Smooth muscle cell (in vitro differentiated cells): ENCODE data around the gene ELOVL2. TPM values are rescaled to one million over a fixed set of nuclear protein-coding genes. Genes with fewer than 3 reads are reported as not detected.

Experiments
- DNase-seq: peaks from one replicate; lab custom pipeline; 2025; ENCODE audit not compliant: unreplicated experiment; lab: John Stamatoyannopoulos, UW
- H2AFZ ChIP-seq: fragments of 200-600 bp; sonication (generic); 2 replicates; pipeline ENCODE4 v1.6.0; 2016; ENCODE audit warnings: antibody characterized with exemption, low read depth, mild to moderate bottlenecking
- H3F3A ChIP-seq: fragments of 200-600 bp; sonication (generic); 2 replicates; pipeline ENCODE4 v1.6.0; 2017; ENCODE audit warnings: antibody characterized with exemption, low read depth
- H3K27ac ChIP-seq: fragments of 200-600 bp; sonication (generic); 2 replicates; pipeline ENCODE4 v1.5.1; 2016; ENCODE audit warnings: low read depth, mild to moderate bottlenecking
- H3K27me3 ChIP-seq: fragments of 200-600 bp; sonication (generic); 2 replicates; pipeline ENCODE4 v1.6.1; 2016; ENCODE audit warnings: low read depth, mild to moderate bottlenecking
- H3K36me3 ChIP-seq: fragments of 200-600 bp; sonication (generic); 2 replicates; pipeline ENCODE4 v1.5.1; 2016; ENCODE audit warnings: low read depth
- H3K4me1 ChIP-seq: fragments of 200-600 bp; sonication (generic); 2 replicates; pipeline ENCODE4 v1.5.1; 2016; ENCODE audit warnings: low read depth
- H3K4me2 ChIP-seq: fragments of 200-600 bp; sonication (generic); 2 replicates; pipeline ENCODE4 v1.6.0; 2016; ENCODE audit warnings: mild to moderate bottlenecking
- H3K4me3 ChIP-seq: fragments of 200-600 bp; sonication (generic); 2 replicates; pipeline ENCODE4 v1.5.1; 2016; ENCODE audit warnings: mild to moderate bottlenecking
- H3K79me2 ChIP-seq: fragments of 200-600 bp; sonication (generic); 2 replicates; pipeline ENCODE4 v1.6.0; 2016; ENCODE audit warnings: low read depth, mild to moderate bottlenecking
- H3K9ac ChIP-seq: fragments of 200-600 bp; sonication (generic); 2 replicates; pipeline ENCODE4 v1.6.0; 2016; ENCODE audit warnings: low read depth
- H3K9me3 ChIP-seq: fragments of 200-600 bp; sonication (generic); replicated peaks from 2 replicates; pipeline ENCODE4 v1.5.1; 2016; ENCODE audit warnings: low read depth
- H4K20me1 ChIP-seq: fragments of 200-600 bp; sonication (generic); 2 replicates; pipeline ENCODE4 v1.6.0; 2016; ENCODE audit warnings: low read depth
- CTCF ChIP-seq: fragments of 200-600 bp; sonication (generic); IDR thresholded peaks from 2 replicates; pipeline ENCODE4 v1.5.1; 2017; ENCODE audit warnings: borderline replicate concordance, mild to moderate bottlenecking, antibody characterized with exemption; ENCODE audit not compliant: insufficient read depth, poor library complexity, severe bottlenecking
- WGBS: methylation state at CpG from one replicate; pipeline ENCODE4 v1.1.7; 2016; ENCODE audit warnings: low lambda C conversion rate; 5-methylcytosine and 5-hydroxymethylcytosine counted together
- polyA plus RNA-seq: library from polyadenylated mRNA; unstranded; fragments of >200 nt; fragmentation: Nextera tagmentation; extraction: Ambion mirVana; gene quantifications from 2 replicates; pipeline ENCODE4 v1.2.1, GENCODE V29; 2016
- total RNA-seq: library from RNA; depleted of rRNA; stranded (reverse); fragments of >200 nt; gene quantifications from 2 replicates; pipeline ENCODE4 v1.2.3, GENCODE V29; 2014

Gene ELOVL2
- total and polyA plus RNA-seq, 2 experiments from 2014 or later = 15.9 to 28.9 TPM

DNA sequence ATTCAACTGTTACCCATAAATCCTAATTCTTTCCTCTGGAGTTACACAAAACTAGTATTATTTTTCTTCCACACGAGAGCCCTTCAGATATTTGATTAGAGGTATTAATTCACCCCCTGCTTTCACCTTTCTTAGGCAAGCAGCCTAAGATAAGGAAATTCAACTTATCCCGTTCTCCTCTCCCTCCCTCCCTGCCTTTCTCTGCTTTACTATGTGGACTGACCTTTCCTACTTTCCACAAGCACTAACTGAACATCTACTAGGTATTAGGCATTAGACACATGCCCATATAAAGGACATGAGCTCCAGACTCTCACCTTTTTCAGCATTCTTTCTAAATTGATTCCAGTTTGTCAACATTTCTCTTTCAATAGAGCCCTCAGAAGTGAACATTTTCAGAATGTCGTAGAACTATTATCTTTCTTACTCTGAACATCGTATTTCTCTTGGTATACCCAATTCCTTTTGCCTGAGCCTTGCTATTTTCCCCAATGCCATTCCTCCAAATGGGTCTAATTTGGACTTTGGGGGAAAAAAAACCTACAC lies 16.5 kb downstream of the ELOVL2 start:
- Histone ChIP-seq H3K9me3 (no peaks in the 10 kb centered on the region), H3K36me3 (no peaks in the 10 kb centered on the region), H3F3A (no peaks in the 10 kb centered on the region), H3K27me3 (no peaks in the 10 kb centered on the region), H3K4me1 (peaks cover 31% of the 10 kb centered on the region), H3K4me2 (no peak overlapping the region), H3K27ac (no peak overlapping the region), H3K9ac (no peak overlapping the region), H3K4me3 (no peak overlapping the region), H2AFZ (no peak overlapping the region), H4K20me1 (no peaks in the 10 kb centered on the region), H3K79me2 (peaks cover 10% of the 10 kb centered on the region)
- WGBS = 81% methylated on average over 4 of the region's 4 CpGs
- no peak for TF ChIP-seq CTCF
- no peak for DNase-seq

DNA sequence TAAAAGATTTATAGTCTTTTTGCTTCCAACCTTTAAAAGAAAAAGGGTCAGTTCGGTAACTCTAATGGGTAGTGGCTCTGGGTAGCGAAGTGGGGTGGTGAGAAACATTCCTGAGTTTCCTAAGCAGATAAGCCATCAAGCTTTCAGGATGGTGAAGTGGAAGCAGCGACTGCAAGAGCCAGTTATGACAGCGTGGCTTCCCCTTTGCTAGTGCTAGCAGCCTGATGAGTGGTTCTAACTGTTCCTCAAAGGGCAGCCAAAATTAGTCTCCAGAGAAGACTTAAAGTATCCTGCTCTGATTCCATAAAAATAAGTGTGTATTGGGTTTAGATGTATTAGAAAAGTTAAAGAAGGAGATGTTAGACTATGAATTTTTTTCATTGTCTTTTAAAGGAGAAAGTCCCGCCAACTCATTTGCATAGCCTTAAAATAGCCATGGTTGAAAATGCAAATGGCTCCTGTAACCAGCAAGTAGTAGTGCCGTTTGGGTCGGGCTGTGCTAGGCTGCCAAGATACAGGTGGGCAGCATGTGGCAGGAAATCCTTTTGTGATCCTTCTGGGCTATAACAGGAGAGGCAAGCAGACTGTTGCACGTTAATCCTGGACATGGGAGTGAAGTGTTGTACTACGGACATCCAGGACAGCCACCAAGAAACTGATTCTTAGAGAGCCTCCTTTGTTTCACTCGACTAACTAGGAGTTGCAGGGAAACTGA lies 18.0 kb downstream of the ELOVL2 start:
- TF ChIP-seq CTCF = no peak
- Histone ChIP-seq H3K27ac (no peak overlapping the region), H3K9me3 (no peaks in the 10 kb centered on the region), H3K27me3 (no peaks in the 10 kb centered on the region), H3F3A (no peaks in the 10 kb centered on the region), H3K4me3 (peak overlapping the region; percentile 0), H3K4me1 (peaks cover 34% of the 10 kb centered on the region), H3K79me2 (peaks cover 4% of the 10 kb centered on the region), H3K36me3 (no peaks in the 10 kb centered on the region), H2AFZ (peak overlapping the region; percentile 6), H3K9ac (no peak overlapping the region), H4K20me1 (no peaks in the 10 kb centered on the region), H3K4me2 (peak overlapping the region; percentile 64)
- DNase-seq = no peak
- WGBS = 16% methylated on average over 10 of the region's 10 CpGs

GRCh38 chr6:11025130-11025529 lies 19.0 kb downstream of the ELOVL2 start:
- Histone ChIP-seq H3K79me2 (no peaks in the 10 kb centered on the region), H3K27me3 (no peaks in the 10 kb centered on the region), H2AFZ (no peak overlapping the region), H3K4me1 (peaks cover 37% of the 10 kb centered on the region), H3K27ac (no peak overlapping the region), H3K9me3 (no peaks in the 10 kb centered on the region), H3K4me2 (no peak overlapping the region), H3K4me3 (no peak overlapping the region), H3K9ac (no peak overlapping the region), H4K20me1 (no peaks in the 10 kb centered on the region), H3K36me3 (no peaks in the 10 kb centered on the region), H3F3A (no peaks in the 10 kb centered on the region)
- no peak for DNase-seq
- 95% methylated on average over 3 of the region's 3 CpGs for WGBS
- TF ChIP-seq CTCF = no peak

DNA sequence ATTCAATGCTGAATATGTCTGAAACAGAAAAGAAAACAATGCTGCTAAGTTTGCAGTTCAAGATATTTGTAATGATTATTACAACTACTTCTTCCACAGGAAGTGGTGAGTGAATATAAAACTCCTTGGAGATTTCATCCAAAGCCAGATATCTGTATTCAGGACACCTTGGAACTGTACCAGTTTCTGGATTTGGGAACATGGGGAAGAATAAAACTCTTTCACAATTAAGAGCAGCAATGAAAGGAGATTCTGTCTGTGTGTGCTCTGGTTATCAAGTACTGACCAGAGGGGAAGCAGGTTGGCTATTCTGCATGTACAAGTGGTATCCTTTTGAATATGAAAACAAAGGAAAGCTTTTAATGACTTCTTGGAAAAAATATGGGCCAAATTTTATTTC lies 21.1 kb downstream of the ELOVL2 start:
- peaks cover 29% of the 10 kb centered on the region for H3K4me1 ChIP-seq
- H3K79me2 ChIP-seq = no peaks in the 10 kb centered on the region
- no peaks in the 10 kb centered on the region for H3F3A ChIP-seq
- no peak overlapping the region for H3K27ac ChIP-seq
- no peak overlapping the region for H2AFZ ChIP-seq
- no peak for DNase-seq
- no peaks in the 10 kb centered on the region for H3K9me3 ChIP-seq
- H3K27me3 ChIP-seq = no peaks in the 10 kb centered on the region
- H3K9ac ChIP-seq = no peak overlapping the region
- no peaks in the 10 kb centered on the region for H4K20me1 ChIP-seq
- no peak overlapping the region for H3K4me2 ChIP-seq
- TF ChIP-seq CTCF = no peak
- H3K4me3 ChIP-seq = no peak overlapping the region
- H3K36me3 ChIP-seq = no peaks in the 10 kb centered on the region
